Measurements from ENCODE around the gene KRT78.

Gene KRT78

GRCh38 chr12:52822771-52823510 lies 25.9 kb downstream of the KRT78 start:
- no peak for FAIRE-seq

GRCh38 chr12:52821826-52822660 lies 26.8 kb downstream of the KRT78 start:
- no peak for FAIRE-seq

- FAIRE-seq = no peak
These were observed 27.6 kb downstream of the KRT78 start for GRCh38 chr12:52821071-52821730.

- no peak for FAIRE-seq
These were observed 28.3 kb downstream of the KRT78 start for GRCh38 chr12:52820521-52820920.

- no peak for FAIRE-seq
These were observed 28.9 kb downstream of the KRT78 start for GRCh38 chr12:52819731-52820510.

- no peak for FAIRE-seq
These were observed 29.8 kb downstream of the KRT78 start for GRCh38 chr12:52818887-52819420.

GRCh38 chr12:52818388-52818787 lies 30.4 kb downstream of the KRT78 start:
- FAIRE-seq = no peak

- FAIRE-seq = no peak
These were observed 31.0 kb downstream of the KRT78 start for GRCh38 chr12:52817699-52818238.

- no peak for FAIRE-seq
These were observed 31.6 kb downstream of the KRT78 start for GRCh38 chr12:52817003-52817698.

GRCh38 chr12:52815676-52816588 lies 32.9 kb downstream of the KRT78 start:
- no peak for FAIRE-seq

- FAIRE-seq = no peak
These were observed 33.6 kb downstream of the KRT78 start for GRCh38 chr12:52815161-52815560.

GRCh38 chr12:52814710-52815155 lies 34.1 kb downstream of the KRT78 start:
- no peak for FAIRE-seq

- FAIRE-seq = no peak
These were observed 34.7 kb downstream of the KRT78 start, which contains the start of gene KRT4 for GRCh38 chr12:52813885-52814709. KRT4 (minus strand) TSS chr12:52814116; CDS start chr12:52814058, 58 bp downstream.

GRCh38 chr12:52813203-52813819 lies 35.5 kb downstream of the KRT78 start:
- no peak for FAIRE-seq

GRCh38 chr12:52812749-52813148 lies 36.0 kb downstream of the KRT78 start:
- no peak for FAIRE-seq

GRCh38 chr12:52812073-52812400 lies 36.8 kb downstream of the KRT78 start:
- FAIRE-seq = no peak

GRCh38 chr12:52811191-52812072 lies 37.4 kb downstream of the KRT78 start:
- FAIRE-seq = no peak

- no peak for FAIRE-seq
These were observed 38.2 kb downstream of the KRT78 start for GRCh38 chr12:52810554-52810953.
